ENCODE results near the gene UBE2G1.

DNA sequence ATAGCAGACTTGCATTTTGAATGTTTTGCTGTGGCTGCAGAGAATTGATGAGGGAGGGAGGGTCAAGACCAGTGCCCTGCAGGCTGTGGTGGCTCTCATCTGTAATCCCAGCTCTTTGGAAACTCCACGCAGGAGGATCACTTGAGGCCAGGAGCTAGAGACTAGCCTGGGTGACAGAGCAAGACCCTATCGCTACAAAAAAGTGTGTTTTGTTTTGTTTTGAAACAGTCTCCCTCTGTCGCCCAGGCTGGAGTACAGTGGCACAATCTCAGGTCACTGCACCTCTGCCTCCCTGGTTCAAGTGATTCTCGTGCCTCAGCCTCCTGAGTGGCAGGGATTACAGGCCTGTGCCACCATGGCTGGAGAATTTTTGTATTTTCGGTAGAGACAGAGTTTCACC lies 1.9 kb upstream of the UBE2G1 start:
- no peak for TF ChIP-seq CTCF (IDR thresholded peaks at IDR 0.05 in 4 of 5, conservative IDR thresholded peaks at IDR 0.05 in 1 of 5)
- no peak for TF ChIP-seq POLR2A (IDR thresholded peaks at IDR 0.05)
